IPS-20b (cell line): ENCODE results near the gene ZNF438.
"Not testable (repeated sequence)": the region's sequence is repeated elsewhere in the genome, so short reads cannot be mapped to it uniquely, and the experiment has no call there.

ENCODE experiments used
- H3K27ac ChIP-seq: one replicate; pipeline ENCODE4 v1.5.1; 2013; ENCODE audit warnings: low read length
- H3K27me3 ChIP-seq: 2 replicates; pipeline ENCODE4 v1.6.1; 2013; ENCODE audit warnings: mild to moderate bottlenecking, low read length, inconsistent platforms; ENCODE audit not compliant: insufficient read depth
- H3K36me3 ChIP-seq: 2 replicates; pipeline ENCODE4 v1.6.1; 2013; ENCODE audit warnings: low read depth, mild to moderate bottlenecking, inconsistent platforms, low read length, moderate library complexity; ENCODE audit not compliant: insufficient read depth
- H3K4me1 ChIP-seq: 2 replicates; pipeline ENCODE4 v1.6.1; 2013; ENCODE audit warnings: mild to moderate bottlenecking, control low read depth, inconsistent platforms, low read length, moderate library complexity; ENCODE audit not compliant: insufficient read depth
- H3K4me3 ChIP-seq: 2 replicates; pipeline ENCODE4 v1.5.1; 2013; ENCODE audit warnings: mild to moderate bottlenecking, low read length, inconsistent platforms
- H3K9ac ChIP-seq: 2 replicates; pipeline ENCODE4 v1.6.1; 2013; ENCODE audit warnings: low read depth, mild to moderate bottlenecking, inconsistent platforms, low read length, moderate library complexity
- H3K9me3 ChIP-seq: 2 replicates; pipeline ENCODE4 v1.6.1; 2013; ENCODE audit warnings: mild to moderate bottlenecking, low read depth, low read length, inconsistent platforms; ENCODE audit not compliant: insufficient read depth

Gene ZNF438

GRCh38 chr10:30804478-30805055 lies 227.1 kb downstream of the ZNF438 start:
- Histone ChIP-seq H3K27ac (no peak overlapping the region), H3K27me3 (no peaks in the 10 kb centered on the region), H3K4me1 (no peaks in the 10 kb centered on the region), H3K9me3 (no peaks in the 10 kb centered on the region; the same call in 1 of the 2 replicates), H3K9ac (no peak overlapping the region), H3K4me3 (no peak overlapping the region), H3K36me3 (no peaks in the 10 kb centered on the region)

GRCh38 chr10:30803892-30804322 lies 227.8 kb downstream of the ZNF438 start:
- Histone ChIP-seq H3K4me3 (no peak overlapping the region), H3K9me3 (no peaks in the 10 kb centered on the region; the same call in 1 of the 2 replicates), H3K9ac (no peak overlapping the region), H3K36me3 (no peaks in the 10 kb centered on the region), H3K27me3 (no peaks in the 10 kb centered on the region), H3K27ac (no peak overlapping the region), H3K4me1 (no peaks in the 10 kb centered on the region)

- no peak overlapping the region for H3K27ac ChIP-seq
These were observed 228.6 kb downstream of the ZNF438 start for GRCh38 chr10:30803058-30803457.

GRCh38 chr10:30800368-30800767 lies 231.3 kb downstream of the ZNF438 start:
- Histone ChIP-seq H3K27me3 (no peaks in the 10 kb centered on the region), H3K27ac (no peak overlapping the region), H3K36me3 (no peaks in the 10 kb centered on the region), H3K9me3 (no peaks in the 10 kb centered on the region; the same call in 1 of the 2 replicates), H3K4me3 (no peak overlapping the region), H3K9ac (no peak overlapping the region), H3K4me1 (no peaks in the 10 kb centered on the region)

More at GRCh38 chr10:30803058-30803457, 228.6 kb downstream of the ZNF438 start:
- Histone ChIP-seq H3K4me3 (no peak overlapping the region), H3K36me3 (no peaks in the 10 kb centered on the region), H3K9me3 (no peaks in the 10 kb centered on the region; the same call in 1 of the 2 replicates), H3K27me3 (no peaks in the 10 kb centered on the region), H3K9ac (no peak overlapping the region), H3K4me1 (no peaks in the 10 kb centered on the region)

GRCh38 chr10:30798646-30799185 lies 232.9 kb downstream of the ZNF438 start:
- Histone ChIP-seq H3K4me3 (no peak overlapping the region), H3K27ac (no peak overlapping the region), H3K27me3 (no peaks in the 10 kb centered on the region), H3K9ac (no peak overlapping the region), H3K9me3 (no peaks in the 10 kb centered on the region; the same call in 1 of the 2 replicates), H3K4me1 (no peaks in the 10 kb centered on the region), H3K36me3 (no peaks in the 10 kb centered on the region)

- H3K9ac ChIP-seq, H3K9me3 ChIP-seq, H3K27me3 ChIP-seq, H3K36me3 ChIP-seq, H3K4me1 ChIP-seq, H3K4me3 ChIP-seq, H3K27ac ChIP-seq: not testable (repeated sequence)
These were observed 236.6 kb downstream of the ZNF438 start for GRCh38 chr10:30795024-30795423.
